Liver (tissue), 9 donors: ENCODE measurements around the gene MAFF. TPM values are rescaled to one million over a fixed set of nuclear protein-coding genes. Genes with fewer than 3 reads are reported as not detected.

ENCODE experiments used
- DNase-seq: peaks from one replicate; pipeline ENCODE4 v3.0.0-alpha.2; 2017; ENCODE audit warnings: low spot score
- H3K27ac ChIP-seq, 2 donors: one replicate each; pipeline ENCODE4 v1.7.0; 2013; ENCODE audit warnings: inconsistent platforms in 2 of 2, low read length in 2 of 2, control low read depth in 1 of 2, low read depth in 1 of 2, mild to moderate bottlenecking in 1 of 2
- H3K27me3 ChIP-seq, 4 donors: one replicate each; pipeline versions ENCODE4 v1.6.1 to v1.7.0; 2013; ENCODE audit warnings: low read length in 3 of 4, inconsistent platforms in 1 of 4, mild to moderate bottlenecking in 1 of 4, moderate library complexity in 1 of 4; ENCODE audit not compliant: control insufficient read depth in 4 of 4, insufficient read depth in 4 of 4
- H3K36me3 ChIP-seq, 4 donors: one replicate each; pipeline versions ENCODE4 v1.6.1 to v1.7.0; 2013; ENCODE audit warnings: low read length in 3 of 4, mild to moderate bottlenecking in 3 of 4, low read depth in 1 of 4, moderate library complexity in 1 of 4; ENCODE audit not compliant: control insufficient read depth in 4 of 4, insufficient read depth in 3 of 4
- H3K4me1 ChIP-seq, 4 donors: one replicate each; pipeline versions ENCODE4 v1.6.1 to v1.7.0; 2013; ENCODE audit warnings: low read length in 3 of 4, mild to moderate bottlenecking in 3 of 4, moderate library complexity in 1 of 4; ENCODE audit not compliant: control insufficient read depth in 4 of 4, insufficient read depth in 4 of 4
- H3K4me3 ChIP-seq, 3 donors: one replicate each; pipeline versions ENCODE4 v1.6.1 to v1.7.0; 2013; ENCODE audit warnings: low read length in 3 of 3, control low read depth in 1 of 3, low read depth in 1 of 3, mild to moderate bottlenecking in 1 of 3
- H3K9ac ChIP-seq, 2 donors: one replicate each; pipeline ENCODE4 v1.7.0; 2013; ENCODE audit warnings: low read length in 2 of 2, mild to moderate bottlenecking in 2 of 2, moderate library complexity in 2 of 2, control low read depth in 1 of 2, low read depth in 1 of 2
- H3K9me3 ChIP-seq, 4 donors: one replicate each; pipeline versions ENCODE4 v1.6.1 to v1.7.0; 2013; ENCODE audit warnings: low read length in 3 of 4; ENCODE audit not compliant: control insufficient read depth in 4 of 4
- ATF3 ChIP-seq: IDR thresholded peaks from 2 replicates; pipeline ENCODE4 v1.6.1; 2016; ENCODE audit warnings: antibody characterized with exemption
- CTCF ChIP-seq: fragments of 150-350 bp; IDR thresholded peaks from 2 replicates; pipeline ENCODE4 v1.5.1; 2017; ENCODE audit warnings: improper control_type of control experiment, low read depth, low read length; ENCODE audit not compliant: missing input control
- EGR1 ChIP-seq, 2 donors: IDR thresholded peaks; 2 replicates each; pipeline ENCODE4 v1.6.1; 2016 to 2018; ENCODE audit warnings: antibody characterized with exemption in 2 of 2, low read depth in 2 of 2
- FOXA1 ChIP-seq: IDR thresholded peaks from 2 replicates; pipeline ENCODE4 v1.6.1; 2016; ENCODE audit warnings: antibody characterized with exemption
- FOXA2 ChIP-seq: IDR thresholded peaks from 2 replicates; pipeline ENCODE4 v1.6.1; 2016; ENCODE audit warnings: antibody characterized with exemption
- GABPA ChIP-seq, 2 donors: IDR thresholded peaks in 1 of 2; conservative IDR thresholded peaks in 1 of 2; 2 replicates each; pipeline ENCODE4 v1.6.1; 2016; ENCODE audit warnings: antibody characterized with exemption in 2 of 2, mild to moderate bottlenecking in 1 of 2, moderate library complexity in 1 of 2
- HNF4A ChIP-seq, 2 donors: conservative IDR thresholded peaks; 2 replicates each; pipeline ENCODE4 v1.6.1; 2016; ENCODE audit warnings: antibody characterized with exemption in 2 of 2, mild to moderate bottlenecking in 2 of 2
- HNF4G ChIP-seq: IDR thresholded peaks from 2 replicates; pipeline ENCODE4 v1.6.1; 2016; ENCODE audit warnings: antibody characterized with exemption
- JUND ChIP-seq, 2 donors: IDR thresholded peaks; 2 replicates each; pipeline ENCODE4 v1.6.1; 2016; ENCODE audit warnings: antibody characterized with exemption in 2 of 2
- MAX ChIP-seq: IDR thresholded peaks from 2 replicates; pipeline ENCODE4 v1.6.1; 2016; ENCODE audit warnings: antibody characterized with exemption
- NR2F2 ChIP-seq: IDR thresholded peaks from 2 replicates; pipeline ENCODE4 v1.6.1; 2016; ENCODE audit warnings: antibody characterized with exemption
- RAD21 ChIP-seq, 2 donors: IDR thresholded peaks; 2 replicates each; pipeline ENCODE4 v1.6.1; 2016; ENCODE audit warnings: antibody characterized with exemption in 2 of 2, mild to moderate bottlenecking in 2 of 2
- REST ChIP-seq: IDR thresholded peaks from 2 replicates; pipeline ENCODE4 v1.6.1; 2016; ENCODE audit warnings: antibody characterized with exemption, mild to moderate bottlenecking
- RXRA ChIP-seq, 2 donors: IDR thresholded peaks; 2 replicates each; pipeline ENCODE4 v1.6.1; 2017 to 2018; ENCODE audit warnings: antibody characterized with exemption in 2 of 2, mild to moderate bottlenecking in 1 of 2
- SP1 ChIP-seq: IDR thresholded peaks from 2 replicates; pipeline ENCODE4 v1.6.1; 2018; ENCODE audit warnings: antibody characterized with exemption, mild to moderate bottlenecking
- TAF1 ChIP-seq: conservative IDR thresholded peaks from 2 replicates; pipeline ENCODE4 v1.6.1; 2016; ENCODE audit warnings: antibody characterized with exemption, mild to moderate bottlenecking
- YY1 ChIP-seq: IDR thresholded peaks from 2 replicates; pipeline ENCODE4 v1.6.1; 2016; ENCODE audit warnings: antibody characterized with exemption, mild to moderate bottlenecking
- ZBTB33 ChIP-seq: IDR thresholded peaks from 2 replicates; pipeline ENCODE4 v1.6.1; 2016; ENCODE audit warnings: antibody characterized with exemption
- WGBS: extraction: QIAGEN DNeasy Blood & Tissue Kit; methylation state at CpG from one replicate; pipeline ENCODE4 v1.1.7; 2013; 5-methylcytosine and 5-hydroxymethylcytosine counted together
- polyA plus RNA-seq, 2 donors: library from polyadenylated mRNA; stranded (reverse) in 1 of 2; unstranded in 1 of 2; fragments of 200-250 nt in 1 of 2; fragments of >200 nt in 1 of 2; fragmentation: Nextera tagmentation in 1 of 2; extraction: Ambion mirVana in 1 of 2; gene quantifications; one replicate each; pipeline versions ENCODE4 v1.2.1 to v1.2.3, GENCODE V29; 2013 to 2015
- total RNA-seq, 2 donors: library from RNA; depleted of rRNA; stranded (reverse); fragments of >200 nt; gene quantifications; one replicate each; pipeline ENCODE4 v1.2.3, GENCODE V29; 2014
- donor health status: healthy.
- donor health status: healthy.
- donor health status: healthy.
- donor health status: healthy.
- donor health status: healthy.

MAFF gene
- total and polyA plus RNA-seq, 4 donors = 1.4 to 3.3 (median 2.0) TPM

GRCh38 chr22:38163844-38164550 lies 37.8 kb upstream of the MAFF start:
- Histone ChIP-seq H3K9me3 (no peaks in the 10 kb centered on the region), H3K4me3 (no peak overlapping the region), H3K27me3 (no peaks in the 10 kb centered on the region), H3K36me3 (no peaks in the 10 kb centered on the region), H3K27ac (peak overlapping the region; percentile 73 to 84), H3K4me1 (peaks cover 14 to 34% (median 26%) of the 10 kb centered on the region in 4 donors), H3K9ac (peak overlapping the region in 1 of 2 donors; percentile 24)
- DNase-seq = no peak
- 28% methylated on average over 13 of the region's 13 CpGs for WGBS
- TF ChIP-seq FOXA1 = peak; percentile 88
- peak; percentile 77 for TF ChIP-seq NR2F2
- TF ChIP-seq HNF4G = no peak
- peak; percentile 62 to 78 for TF ChIP-seq HNF4A (conservative IDR thresholded peaks at IDR 0.05)
- TF ChIP-seq JUND (IDR thresholded peaks at IDR 0.05) = peak in 1 of 2 donors; percentile 83
- no peak for TF ChIP-seq ATF3
- peak; percentile 66 for TF ChIP-seq ZBTB33
- TF ChIP-seq MAX = peak; percentile 80
- no peak for TF ChIP-seq EGR1 (IDR thresholded peaks at IDR 0.05; ENCODE audit: low read depth in 2 of 2)
- peak; percentile 91 for TF ChIP-seq FOXA2
- peak; percentile 67 to 88 for TF ChIP-seq RXRA (IDR thresholded peaks at IDR 0.05)
- TF ChIP-seq SP1 = peak; percentile 76
- TF ChIP-seq CTCF = no peak
- TF ChIP-seq TAF1 = no peak
- peak; percentile 71 for TF ChIP-seq YY1
- no peak for TF ChIP-seq GABPA (IDR thresholded peaks at IDR 0.05 in 1 of 2, conservative IDR thresholded peaks at IDR 0.05 in 1 of 2)
- peak in 1 of 2 donors; percentile 35 for TF ChIP-seq RAD21 (IDR thresholded peaks at IDR 0.05)
- TF ChIP-seq REST = peak; percentile 52
